GM12874 (cell line): ENCODE results near the gene THAP2.

Experiments
- CTCF ChIP-seq: IDR thresholded peaks from 2 replicates; pipeline ENCODE4 v1.5.1; 2011; ENCODE audit warnings: low read depth, mild to moderate bottlenecking, control low read depth, low read length, moderate library complexity; ENCODE audit not compliant: insufficient read depth

Gene THAP2

GRCh38 chr12:71661977-71662530 lies 2.0 kb upstream of the THAP2 start:
- no peak for TF ChIP-seq CTCF

DNA sequence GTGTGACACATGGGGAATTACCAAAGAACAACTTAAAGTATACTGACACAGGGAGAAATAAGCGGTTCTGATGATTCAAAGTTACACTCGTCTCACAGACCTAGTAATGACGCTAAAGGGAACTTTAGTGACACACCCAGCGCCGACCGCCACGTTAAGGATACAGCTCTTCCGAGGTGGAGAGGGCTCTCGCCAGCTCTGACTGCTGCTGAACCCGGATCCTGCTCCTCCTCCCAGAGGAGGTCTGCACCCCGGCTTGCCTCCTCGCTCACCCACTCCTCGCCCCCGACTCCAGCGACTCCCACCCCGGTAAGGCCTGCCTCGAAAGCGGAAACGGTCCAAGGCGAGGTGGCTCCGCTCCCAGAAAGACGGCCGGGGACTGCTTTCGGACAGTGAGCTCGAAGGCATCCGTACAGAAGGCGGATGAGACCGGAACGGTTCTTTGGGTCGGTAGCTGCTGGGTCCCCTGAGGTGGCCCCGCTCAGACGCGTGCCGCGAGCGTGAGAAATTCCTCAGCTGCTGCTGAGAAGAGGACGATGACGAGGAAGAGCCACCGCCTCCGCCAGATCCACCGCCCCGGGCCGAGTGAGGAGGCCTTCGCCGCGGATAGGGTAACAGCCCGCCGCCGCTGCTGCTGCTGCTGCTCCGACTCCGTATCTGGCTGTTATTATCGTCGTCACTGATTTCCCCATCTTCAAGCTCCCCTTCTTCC lies 1.1 kb upstream of the THAP2 start:
- TF ChIP-seq CTCF, result no peak

- TF ChIP-seq CTCF, result no peak
These were observed 449 bp downstream of the THAP2 start for GRCh38 chr12:71664411-71665089.

- TF ChIP-seq CTCF, result no peak
These were observed 976 bp downstream of the THAP2 start for GRCh38 chr12:71665090-71665463.

- no peak for TF ChIP-seq CTCF
These were observed 2.2 kb downstream of the THAP2 start for GRCh38 chr12:71666259-71666658.

DNA sequence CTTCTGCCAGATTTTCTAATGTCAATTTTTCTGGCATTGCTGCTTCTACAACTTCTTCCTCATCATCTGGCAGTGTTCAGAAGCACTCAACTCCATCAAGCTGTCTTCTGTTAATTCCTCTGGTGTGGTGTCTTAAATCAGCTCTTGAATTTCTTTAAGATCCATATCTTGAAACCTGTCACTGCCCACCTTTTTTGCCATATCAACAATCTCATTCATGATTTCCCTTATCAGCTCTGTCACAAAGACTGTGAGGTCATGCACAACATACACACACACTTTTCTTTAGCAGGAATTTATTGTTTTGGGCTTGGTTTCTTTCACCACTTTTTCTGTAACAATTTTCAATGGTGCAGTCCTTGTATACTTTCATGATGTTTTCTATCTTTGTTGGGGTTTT lies 7.2 kb downstream of the THAP2 start:
- TF ChIP-seq CTCF, result no peak

GRCh38 chr12:71671816-71672215 lies 7.7 kb downstream of the THAP2 start:
- no peak for TF ChIP-seq CTCF
